GM12872 (cell line): ENCODE data around the gene SLC10A6.

Source experiments
- TF ChIP-seq, protein P1 (sequence below): IDR thresholded peaks from 3 replicates; pipeline ENCODE4 v1.5.1; 2011; ENCODE audit warnings: low read depth, mild to moderate bottlenecking, low read length, moderate library complexity; ENCODE audit not compliant: insufficient read depth

Gene SLC10A6

DNA sequence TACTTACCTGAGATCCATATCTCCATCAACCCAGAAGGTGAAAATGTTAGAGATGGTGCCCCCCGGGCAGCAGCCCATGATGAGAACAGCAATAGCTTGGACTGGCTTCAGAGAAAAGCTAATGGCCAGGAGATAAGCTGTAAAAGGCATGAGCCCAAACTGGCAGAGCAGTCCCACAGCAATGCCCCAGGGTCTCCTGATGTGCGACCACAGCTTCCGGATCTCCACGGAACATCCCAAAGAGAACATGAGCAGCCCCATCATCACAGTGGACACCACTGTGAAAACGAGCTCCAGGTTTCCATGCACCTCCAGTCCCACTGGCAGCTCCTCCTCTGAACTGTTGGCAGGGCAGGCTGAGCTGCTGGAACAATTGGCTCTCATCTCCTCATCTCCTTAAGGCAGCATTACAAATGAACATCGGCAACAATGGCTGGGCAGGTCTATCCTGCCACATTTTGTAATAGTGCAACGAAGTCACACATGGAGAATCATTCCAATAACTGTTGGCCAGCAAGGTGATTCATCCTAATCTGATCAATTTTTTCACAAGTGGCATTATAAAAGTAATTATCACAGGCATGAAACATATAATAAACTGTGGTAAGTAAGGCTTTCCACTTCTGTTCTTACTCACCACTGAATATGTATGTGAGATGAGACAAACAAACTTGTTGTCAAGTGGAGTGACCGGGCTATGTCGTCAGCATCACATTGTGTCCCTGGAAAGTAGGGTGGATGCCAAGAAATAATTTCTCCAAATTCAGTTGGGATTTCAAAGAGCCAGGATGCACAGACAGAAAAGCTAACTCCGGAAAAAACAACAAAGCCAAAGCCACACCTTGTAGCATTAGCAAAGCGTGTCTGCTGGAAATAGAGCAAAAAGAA is at the start of gene SLC10A6:
Gene SLC10A6, minus strand, starts transcription at position 653 of the 888 bp plus-strand sequence. Its CDS starts 269 bp downstream, at position 384.
- TF ChIP-seq, protein P1, sequence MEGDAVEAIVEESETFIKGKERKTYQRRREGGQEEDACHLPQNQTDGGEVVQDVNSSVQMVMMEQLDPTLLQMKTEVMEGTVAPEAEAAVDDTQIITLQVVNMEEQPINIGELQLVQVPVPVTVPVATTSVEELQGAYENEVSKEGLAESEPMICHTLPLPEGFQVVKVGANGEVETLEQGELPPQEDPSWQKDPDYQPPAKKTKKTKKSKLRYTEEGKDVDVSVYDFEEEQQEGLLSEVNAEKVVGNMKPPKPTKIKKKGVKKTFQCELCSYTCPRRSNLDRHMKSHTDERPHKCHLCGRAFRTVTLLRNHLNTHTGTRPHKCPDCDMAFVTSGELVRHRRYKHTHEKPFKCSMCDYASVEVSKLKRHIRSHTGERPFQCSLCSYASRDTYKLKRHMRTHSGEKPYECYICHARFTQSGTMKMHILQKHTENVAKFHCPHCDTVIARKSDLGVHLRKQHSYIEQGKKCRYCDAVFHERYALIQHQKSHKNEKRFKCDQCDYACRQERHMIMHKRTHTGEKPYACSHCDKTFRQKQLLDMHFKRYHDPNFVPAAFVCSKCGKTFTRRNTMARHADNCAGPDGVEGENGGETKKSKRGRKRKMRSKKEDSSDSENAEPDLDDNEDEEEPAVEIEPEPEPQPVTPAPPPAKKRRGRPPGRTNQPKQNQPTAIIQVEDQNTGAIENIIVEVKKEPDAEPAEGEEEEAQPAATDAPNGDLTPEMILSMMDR = no peak

- TF ChIP-seq, protein P1 = peak; percentile 27; the same call in 1 of the 3 replicates
Observed at GRCh38 chr4:86898562-86898961, 49.4 kb upstream of the SLC10A6 start.

- TF ChIP-seq, protein P1 = no peak
Observed at GRCh38 chr4:86896596-86896995, 47.4 kb upstream of the SLC10A6 start.

GRCh38 chr4:86895692-86896488 is 46.7 kb upstream of the SLC10A6 start:
- TF ChIP-seq, protein P1 = peak; percentile 58

DNA sequence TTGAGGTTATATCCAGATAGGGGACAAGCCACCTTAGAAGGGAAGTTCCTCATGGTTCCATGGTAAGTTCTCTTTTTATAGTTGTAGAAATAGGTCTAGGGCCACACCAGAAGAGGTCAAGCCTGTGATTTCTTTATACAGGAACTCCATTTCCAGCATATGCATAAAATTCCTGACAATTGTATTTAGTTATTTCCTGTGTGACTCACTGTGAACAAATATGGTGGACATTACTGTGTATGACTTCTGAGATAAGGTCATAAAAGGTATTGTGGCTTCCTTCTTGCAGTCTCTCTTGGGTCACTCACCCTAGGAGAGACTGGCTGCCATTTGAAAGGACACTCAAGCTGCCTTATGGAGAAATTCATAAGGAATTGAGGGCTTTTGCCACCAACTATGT is 45.3 kb upstream of the SLC10A6 start:
- TF ChIP-seq, protein P1 = no peak

- TF ChIP-seq, protein P1 = no peak
Observed at GRCh38 chr4:86893136-86893535, 44.0 kb upstream of the SLC10A6 start.

- TF ChIP-seq, protein P1 = no peak
Observed at GRCh38 chr4:86892636-86892960, 43.4 kb upstream of the SLC10A6 start.
